GM19025 (cell line): Measurements from ENCODE around the gene NECAP2.
A peak's percentile ranks its signal among the peaks of the same experiment; 100 is the strongest.
"Not testable (repeated sequence)": the region's sequence is repeated elsewhere in the genome, so short reads cannot be mapped to it uniquely, and the experiment has no call there.

ENCODE experiments used
- ATAC-seq: cut with Tn5 transposase; IDR thresholded peaks from one replicate; pipeline ENCODE4 v1.9.1; 2021; ENCODE audit warnings: mild to moderate bottlenecking, low read depth, moderate library complexity; ENCODE audit not compliant: unreplicated experiment

The NECAP2 gene

DNA sequence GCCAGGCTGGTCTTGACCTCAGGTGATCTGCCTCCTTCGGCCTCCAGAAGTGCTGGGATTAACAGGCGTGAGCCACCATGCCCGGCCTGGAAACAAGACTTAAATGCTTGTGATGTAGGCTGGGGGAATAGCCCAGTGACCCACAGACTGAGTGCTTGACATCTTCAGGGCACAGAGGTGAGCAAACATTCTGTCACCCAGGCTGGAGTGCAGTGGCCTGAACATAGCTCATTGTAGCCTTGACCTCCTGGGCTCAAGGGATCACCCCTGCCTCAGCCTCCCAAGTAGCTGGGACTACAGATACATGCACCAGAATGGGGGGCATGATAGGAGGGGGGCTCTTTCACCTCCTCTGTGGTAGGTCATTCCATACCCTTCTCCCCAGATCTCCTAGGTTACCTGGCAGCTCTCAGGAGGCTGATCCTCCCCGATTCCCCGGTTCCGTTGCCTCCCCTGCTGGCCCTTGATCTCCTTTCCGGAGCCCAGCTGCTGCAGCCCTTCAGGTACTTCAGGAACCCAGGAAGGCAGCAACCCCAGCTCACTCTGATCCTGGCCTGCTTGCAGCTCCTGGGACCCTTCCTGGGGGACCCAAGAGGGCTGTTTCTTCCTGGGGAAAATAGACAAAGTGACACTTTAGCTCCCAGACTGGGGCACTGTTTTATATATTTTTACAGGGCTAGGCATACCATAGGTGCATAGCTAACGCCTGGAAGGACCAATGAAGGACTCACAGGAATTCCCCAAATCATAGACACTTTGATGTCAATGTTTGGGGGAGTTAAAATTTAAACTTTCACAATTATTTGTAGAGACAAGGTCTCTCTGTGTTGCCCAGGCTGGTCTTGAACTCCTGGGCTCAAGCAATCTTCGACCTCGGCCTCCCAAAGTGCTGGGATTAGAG lies 15.1 kb upstream of the NECAP2 start:
- ATAC-seq, result no peak

DNA sequence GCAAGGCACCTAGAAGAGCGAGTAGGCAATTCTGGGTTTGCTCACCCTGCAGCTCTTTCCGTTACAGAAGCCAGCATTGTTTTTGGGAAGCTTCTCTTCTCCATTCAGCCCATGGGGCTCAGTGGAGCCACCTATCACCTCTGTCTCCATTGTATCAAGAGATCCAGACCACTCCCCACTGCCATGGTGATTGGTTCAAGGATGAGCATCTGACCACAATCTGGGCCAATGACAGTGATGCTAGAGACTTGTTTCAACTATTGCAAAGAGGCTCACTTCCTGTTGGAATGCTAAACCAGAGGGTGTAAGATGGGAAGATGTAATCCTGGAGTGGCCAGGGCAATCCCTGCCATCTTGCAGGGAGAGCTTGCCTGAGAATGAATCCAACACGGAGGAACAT lies 9.9 kb upstream of the NECAP2 start:
- no peak for ATAC-seq

DNA sequence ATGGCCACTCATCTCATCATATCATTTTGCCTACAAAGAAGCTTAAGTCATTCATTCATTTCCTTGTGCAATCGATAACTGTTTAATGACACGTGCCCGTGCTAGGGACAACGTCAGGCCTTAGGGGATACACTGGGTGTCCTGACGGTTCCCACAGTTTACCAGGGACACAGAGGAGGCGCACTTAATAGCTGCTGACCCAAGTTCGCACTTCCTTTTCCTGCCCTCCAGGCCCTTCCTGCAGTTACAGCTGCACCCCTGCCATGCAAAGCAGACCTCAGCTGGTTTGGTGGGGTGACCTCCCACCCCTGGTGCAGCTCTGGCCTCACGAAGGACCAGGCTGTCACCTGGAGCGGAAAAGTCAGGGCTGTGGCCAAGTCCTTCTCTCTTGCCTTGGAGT lies 7.5 kb upstream of the NECAP2 start:
- no peak for ATAC-seq

DNA sequence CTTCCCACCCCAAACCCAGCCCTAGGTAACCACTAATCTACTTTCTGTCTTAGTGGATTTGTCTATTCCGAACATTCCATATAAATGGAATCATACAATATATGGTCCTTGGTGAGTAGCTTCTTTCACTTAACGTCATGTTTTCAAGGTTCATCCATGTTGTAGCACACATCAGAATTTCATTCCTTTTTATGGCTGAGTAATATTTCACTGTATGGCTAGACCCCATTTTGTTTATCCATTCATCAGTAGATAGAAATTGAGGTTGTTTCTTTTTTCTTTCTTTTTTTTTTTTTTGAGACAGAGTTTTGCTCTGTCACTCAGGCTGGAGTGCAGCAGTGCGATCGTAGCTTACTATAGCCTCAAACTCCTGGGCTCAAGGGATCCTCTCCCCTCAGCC lies 6.5 kb upstream of the NECAP2 start:
- no peak for ATAC-seq

DNA sequence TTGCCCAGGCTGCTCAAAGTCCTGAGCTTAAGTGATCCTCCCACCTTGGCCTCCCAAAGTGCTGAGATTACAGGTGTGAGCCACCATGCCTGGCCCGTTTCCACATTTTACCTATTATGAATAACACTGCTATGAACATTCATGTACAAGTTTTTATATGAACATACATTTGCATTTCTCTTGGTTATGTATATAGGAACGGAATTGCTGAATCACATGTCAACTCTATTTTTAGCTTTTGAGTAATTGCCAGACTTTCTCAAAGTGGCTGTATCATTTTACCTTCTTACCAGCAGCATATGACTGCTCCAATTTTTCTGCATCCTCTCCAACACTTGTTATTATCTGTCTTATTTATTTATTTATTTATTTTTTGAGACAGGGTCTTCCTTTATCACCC lies 6.0 kb upstream of the NECAP2 start:
- ATAC-seq, result no peak

DNA sequence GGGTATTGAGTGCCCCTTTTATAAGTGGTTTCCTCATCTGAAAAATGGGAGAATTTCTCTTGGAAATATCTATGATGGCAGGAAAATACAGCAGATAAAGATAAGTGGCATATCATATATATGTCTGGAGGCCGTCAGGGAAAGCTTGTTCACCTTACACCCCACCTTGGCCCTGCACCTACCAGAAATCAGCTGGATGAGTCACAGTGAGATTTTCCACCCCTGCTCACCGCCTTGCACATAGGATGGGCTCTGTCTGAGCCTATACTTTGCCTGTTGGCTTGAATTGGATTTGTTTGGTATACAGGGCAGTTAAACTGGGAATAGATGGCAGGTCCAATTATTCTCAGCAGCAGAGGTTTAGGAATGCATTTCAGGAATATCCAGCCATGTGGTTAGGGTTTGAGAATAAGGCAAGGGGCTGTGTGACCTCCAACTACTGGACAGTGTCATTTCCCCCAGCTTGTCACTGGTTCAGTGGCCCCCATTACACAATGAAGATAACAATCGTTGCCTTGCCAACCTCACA lies 3.5 kb upstream of the NECAP2 start, which contains the start of gene SPATA21:
TSS of gene SPATA21 (minus strand) at position 479 of the 529 bp plus-strand sequence. CDS start 6,053 bp downstream, outside the sequence.
- no peak for ATAC-seq

DNA sequence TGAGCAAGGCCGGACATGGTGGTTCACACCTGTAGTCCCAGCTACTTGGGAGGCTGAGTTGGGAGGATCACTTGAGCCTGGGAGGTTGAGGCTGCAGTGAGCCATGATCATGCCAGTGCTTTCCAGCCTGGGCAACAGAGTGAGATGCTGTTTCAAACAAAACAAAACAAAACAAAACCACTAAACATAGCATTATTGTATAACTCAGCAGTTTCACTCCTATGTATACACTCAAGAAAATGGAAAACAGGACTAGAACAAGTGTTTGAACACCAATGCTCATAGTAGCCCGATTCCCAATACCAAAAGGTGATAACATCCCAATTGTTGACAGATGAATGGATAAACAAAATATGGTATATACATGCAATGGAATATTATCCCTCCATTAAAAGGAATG lies 2.0 kb upstream of the NECAP2 start:
- ATAC-seq, result no peak

DNA sequence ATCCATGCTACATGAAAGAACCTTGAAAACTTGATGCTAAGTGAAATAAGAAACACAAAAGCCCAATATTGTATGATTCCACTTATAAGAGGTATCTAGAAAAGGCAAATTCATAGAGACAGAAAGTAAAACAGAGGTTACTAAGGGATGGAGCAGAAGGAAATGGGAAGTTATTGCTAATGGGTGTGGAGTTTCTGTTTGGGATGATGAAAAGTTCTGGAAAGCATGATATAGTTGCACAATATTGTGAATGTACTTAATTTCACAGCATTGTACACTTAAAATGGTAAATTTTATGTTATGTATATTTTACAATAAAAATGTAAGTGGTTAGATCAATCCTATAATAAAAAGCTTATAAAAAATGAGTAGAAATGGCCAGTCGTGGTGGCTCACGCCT lies 1.6 kb upstream of the NECAP2 start:
- ATAC-seq, result no peak

DNA sequence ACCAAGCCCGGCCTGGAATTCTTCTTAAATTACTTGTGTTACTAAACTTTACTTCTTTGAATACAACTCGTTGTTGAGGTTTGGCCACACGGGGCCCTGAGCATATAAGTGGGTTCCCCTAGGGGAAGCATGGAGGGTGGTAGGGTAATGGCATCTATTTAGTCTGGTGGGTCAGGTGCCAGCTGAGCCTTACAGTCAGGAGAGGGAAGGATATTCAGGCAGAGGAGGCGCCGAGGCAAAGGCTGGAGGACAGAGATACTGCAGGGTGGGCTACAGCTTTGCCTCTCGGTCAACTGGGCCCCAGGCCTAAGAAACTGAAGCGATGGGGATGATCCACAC lies 424 bp upstream of the NECAP2 start:
- peak; percentile 13 for ATAC-seq

DNA sequence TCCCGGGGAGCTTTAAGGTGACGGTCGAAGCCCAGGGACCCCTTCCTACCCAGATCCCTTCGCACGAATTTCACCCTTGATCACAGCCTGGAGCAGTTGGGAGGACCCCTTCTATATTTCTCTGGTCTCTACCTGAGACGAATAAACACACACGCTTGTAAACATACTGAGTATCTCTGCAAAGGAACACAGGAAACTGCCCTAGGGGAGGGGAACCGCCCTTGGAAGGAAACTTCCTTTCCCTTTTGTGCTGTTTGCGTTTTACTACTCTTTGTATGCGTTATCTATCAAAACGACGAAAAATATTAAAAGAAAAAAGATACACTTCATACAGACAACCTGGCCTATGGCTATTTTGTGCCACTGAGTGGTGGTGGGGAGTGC lies 750 bp downstream of the NECAP2 start:
- no peak for ATAC-seq

DNA sequence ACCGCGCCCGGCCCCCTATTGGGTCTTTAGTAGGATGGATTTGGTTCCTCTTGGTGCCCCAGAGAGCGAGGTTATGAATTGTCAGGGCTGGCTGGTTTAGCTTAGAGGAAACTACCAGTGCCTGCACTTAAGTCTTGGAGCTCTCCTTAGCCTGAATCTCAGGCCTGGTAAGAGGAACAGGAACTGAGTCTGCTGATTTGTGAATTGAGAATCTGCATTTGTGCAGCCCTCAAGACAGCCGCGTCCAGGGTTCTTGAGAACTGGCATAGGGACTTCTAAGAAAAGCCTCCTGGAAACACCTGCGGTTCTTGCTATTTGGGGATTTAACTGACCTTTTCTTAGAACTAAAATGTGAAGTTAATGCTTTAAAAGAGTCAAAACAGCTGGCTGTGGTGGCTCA lies 1.7 kb downstream of the NECAP2 start:
- no peak for ATAC-seq

DNA sequence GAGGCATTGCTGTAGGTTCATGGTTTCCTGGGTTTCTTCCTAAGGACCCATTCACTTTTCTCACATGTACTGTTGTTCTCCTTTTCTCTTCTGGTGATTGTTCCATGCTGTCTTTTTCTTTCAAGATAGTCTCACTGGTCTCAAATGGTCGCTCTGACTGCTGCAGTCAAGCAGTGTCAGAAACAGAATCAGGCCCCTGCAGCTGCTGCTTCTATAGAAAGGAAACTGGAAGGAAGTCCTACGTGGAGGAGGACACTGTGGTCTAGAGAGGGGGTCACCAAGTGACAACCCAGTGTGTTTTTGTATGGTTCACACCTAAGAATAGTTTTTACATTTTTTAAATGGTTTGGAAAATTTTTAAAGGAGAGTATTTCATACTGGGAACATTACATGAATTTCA lies 2.4 kb downstream of the NECAP2 start:
- ATAC-seq, result no peak

DNA sequence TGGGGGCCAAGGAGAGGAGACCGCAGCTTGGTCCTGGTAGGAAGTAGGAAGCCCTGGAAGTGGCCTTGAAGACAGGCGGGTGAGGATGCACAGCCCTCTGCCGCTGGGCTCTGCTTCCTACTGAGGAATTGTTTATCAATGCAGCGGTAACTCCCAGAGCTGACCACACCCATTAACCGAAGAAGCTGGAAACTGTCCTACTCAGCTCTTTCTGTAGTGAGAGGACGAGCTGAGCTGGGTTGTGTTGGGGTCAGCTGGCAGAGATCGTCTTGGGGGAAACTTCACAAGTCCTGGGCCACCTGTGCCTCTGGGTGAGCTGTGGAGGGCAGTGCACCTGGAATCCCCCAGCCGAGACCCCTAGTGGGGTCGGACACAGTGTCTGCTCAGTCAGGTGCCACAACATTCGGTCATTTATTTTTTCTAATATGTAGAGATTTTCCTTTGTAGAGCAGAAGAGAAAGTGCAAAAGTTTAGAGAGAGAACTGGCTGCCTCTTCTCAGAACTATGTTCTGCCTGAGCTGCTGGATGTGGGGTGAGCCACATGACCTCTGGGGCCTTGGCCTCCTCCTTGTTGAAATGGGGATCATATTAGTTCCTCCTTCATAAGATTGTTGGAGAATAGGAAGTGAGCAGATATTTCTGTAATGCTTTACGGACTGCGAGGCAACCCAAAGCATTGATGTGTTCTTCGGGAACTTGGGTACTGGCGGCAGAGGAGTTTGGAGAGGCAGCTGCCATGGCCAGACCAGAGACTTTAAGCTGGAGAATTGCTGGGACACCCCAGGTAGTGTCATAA lies 3.6 kb downstream of the NECAP2 start:
- no peak for ATAC-seq

DNA sequence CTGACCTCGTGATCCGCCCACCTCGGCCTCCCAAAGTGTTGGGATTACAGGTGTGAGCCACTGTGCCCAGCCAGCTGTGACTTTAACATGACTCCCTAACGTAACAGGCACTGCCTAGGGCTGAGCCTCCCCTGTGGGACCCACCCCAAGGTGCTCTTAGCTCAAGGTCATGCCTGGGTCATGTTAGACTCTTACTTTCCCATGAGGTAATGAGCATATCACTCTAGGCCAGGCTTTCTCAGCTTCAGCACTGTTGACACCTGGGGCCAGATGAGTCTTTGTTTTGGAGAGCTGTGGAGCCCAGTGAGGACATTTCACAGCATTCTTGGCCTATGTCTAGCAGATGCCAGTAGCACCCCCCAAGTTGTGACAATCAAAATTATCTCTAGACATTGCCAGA lies 4.5 kb downstream of the NECAP2 start:
- ATAC-seq, result no peak

DNA sequence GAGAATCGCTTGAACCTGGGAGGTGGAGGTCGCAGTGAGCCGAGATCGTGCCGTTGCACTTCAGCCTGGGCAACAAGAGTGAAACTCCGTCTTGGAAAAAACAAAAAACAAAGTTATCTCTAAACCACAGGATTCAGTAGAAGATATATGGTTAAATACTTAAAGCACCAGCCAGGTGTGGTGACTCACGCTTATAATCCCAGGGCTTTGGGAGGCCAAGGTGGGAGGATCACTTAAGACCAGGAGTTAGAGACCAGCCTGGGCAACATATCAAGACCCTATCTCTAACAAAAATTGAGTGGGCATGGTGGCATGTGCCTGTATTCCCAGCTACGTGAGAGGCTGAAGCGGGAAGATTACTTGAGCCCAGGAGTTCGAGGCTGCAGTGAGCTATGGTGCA lies 5.6 kb downstream of the NECAP2 start:
- no peak for ATAC-seq

DNA sequence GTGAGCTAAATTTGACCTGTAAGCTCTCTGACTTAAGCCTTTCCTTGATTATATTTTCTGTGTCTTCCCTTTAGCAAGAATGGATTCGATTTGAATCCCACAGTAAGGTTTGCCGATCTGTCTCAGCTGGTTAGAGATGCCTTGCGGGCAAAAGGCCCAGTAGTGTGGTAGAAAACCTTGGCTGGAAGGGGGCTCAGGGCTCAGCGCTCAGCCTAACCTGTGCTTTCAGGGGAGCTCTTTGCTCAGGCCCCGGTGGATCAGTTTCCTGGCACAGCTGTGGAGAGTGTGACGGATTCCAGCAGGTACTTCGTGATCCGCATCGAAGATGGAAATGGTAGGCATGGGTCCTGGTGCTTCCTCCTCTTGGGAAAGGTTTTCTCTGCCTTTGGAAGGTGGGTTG lies 7.1 kb downstream of the NECAP2 start:
- no peak for ATAC-seq

DNA sequence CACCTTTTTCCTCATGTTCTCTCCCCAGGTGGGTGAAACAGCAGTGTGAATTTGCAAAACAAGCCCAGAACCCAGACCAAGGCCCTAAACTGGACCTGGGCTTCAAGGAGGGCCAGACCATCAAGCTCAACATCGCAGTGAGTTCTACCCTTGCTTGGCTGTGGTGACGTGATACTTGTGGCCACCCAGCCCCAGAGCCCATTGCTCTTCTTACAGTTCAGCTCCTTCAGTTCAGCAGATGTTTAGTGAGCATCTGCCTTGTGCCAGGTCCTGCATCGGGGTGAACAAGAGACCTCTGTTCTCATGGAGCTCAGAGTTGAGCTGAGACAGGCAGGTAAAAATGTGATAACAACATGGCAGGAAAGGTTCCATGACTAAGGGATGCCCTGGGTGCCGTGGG lies 8.5 kb downstream of the NECAP2 start:
- ATAC-seq, result no peak

DNA sequence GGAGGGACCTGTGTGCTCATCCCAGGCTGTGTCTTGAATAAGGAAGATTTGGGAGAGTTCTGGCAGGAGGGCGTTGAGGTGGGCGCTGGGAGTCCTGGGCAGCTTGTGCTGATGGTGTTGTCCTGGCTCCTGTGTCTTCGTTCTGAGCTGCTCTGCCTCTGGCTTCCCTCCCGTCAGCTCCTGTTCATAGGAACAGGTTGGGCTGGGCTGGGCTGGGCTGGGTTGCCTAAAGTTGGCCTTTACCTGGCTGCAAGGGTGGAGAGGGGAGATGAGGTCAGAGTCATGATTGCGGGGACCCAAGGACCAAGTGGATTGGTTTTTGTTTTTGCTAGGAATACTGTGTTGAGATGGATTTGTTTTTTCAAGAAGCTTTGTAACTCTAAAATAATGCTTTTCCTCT lies 9.1 kb downstream of the NECAP2 start:
- no peak for ATAC-seq

DNA sequence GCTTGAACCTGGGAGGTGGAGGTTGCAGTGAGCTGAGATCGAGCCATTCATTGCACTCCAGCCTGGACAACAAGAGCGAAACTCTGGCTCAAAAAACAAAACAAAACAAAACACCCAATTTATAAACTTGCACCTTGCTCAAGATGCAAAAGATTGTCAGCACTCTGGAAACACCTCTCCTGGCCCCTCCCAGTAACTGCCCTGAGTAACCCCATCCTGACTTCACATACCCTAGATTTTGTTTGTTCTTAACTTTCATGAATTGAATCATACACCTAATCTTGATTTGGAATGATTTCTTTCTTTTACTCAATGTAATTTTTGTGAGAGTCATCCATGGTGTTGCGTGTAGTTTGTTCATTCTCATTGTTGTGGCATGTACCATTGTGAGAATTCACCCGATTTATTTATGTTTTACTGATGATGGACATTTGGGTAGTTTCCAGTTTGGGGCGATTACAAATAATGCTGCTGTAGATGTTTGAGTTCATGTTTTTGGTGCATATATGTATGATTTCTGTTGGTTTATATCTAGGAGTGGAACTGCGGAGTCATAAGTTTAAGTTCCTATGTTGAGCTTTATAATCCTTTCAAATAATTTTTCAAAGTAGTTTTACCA lies 10.4 kb downstream of the NECAP2 start:
- no peak for ATAC-seq

DNA sequence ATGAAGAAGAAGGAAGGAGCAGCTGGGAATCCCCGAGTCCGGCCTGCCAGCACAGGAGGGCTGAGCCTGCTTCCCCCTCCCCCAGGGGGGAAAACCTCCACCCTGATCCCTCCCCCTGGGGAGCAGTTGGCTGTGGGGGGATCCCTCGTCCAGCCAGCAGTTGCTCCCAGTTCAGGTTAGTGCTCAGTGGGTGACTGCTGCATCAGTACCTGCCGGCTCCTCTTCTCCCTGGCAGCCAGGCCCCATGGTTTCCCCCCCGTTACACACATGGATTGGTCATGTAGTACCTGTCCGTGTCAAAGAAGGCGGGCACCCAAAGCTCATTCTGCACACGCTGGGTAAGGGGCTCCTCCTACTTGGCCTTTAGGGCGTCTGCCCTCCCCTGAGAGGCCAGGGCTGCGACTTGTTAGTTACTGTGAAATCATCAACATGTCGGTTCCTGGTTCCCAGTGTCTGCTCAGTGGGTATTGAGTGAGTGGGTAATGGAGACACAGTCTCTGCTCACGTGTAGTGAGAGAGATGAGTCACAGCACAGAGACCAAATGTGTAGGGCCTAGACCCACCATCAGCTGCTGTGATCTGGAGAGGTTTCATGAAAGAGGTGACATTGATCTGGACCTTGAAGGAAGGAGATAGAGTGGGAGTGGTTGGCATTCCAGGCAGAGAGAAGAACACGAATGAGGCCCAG lies 11.5 kb downstream of the NECAP2 start:
- no peak for ATAC-seq

DNA sequence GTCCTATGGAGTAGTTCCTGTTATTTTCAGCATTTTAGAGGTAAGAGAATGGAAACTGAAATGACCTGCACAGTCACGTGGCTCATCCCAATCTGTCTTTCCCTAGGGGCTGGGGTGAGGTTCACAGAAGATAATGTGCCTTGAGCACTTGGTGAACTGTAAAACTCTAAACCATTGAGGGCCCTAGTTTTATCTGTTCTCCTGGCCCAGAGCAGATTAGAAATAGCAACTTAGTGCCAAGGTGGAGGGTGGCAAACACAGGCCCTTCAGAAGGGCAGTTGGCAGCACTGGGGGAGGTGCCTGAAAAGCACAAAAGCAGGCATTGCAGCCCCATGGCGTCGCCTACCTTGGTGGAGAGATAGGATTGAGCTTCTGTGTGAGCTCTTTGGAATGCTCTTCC lies 14.4 kb downstream of the NECAP2 start:
- ATAC-seq, result not testable (repeated sequence)
